ENCODE results near the gene IL17REL.

IL17REL gene

GRCh38 chr22:49948116-49948957 is 64.2 kb downstream of the IL17REL start:
- DNase-seq (ENCODE audit: low read depth in 1 of 2, low spot score in 1 of 2), result no peak

GRCh38 chr22:49947296-49947622 is 65.3 kb downstream of the IL17REL start:
- no peak for DNase-seq (ENCODE audit: low read depth in 1 of 2, low spot score in 1 of 2)

- no peak for DNase-seq (ENCODE audit: low read depth in 1 of 2, low spot score in 1 of 2)
These were observed 65.8 kb downstream of the IL17REL start for GRCh38 chr22:49946612-49947295.

- peak in 1 of 2 donors; percentile 19 for DNase-seq (ENCODE audit: low read depth in 1 of 2, low spot score in 1 of 2)
These were observed 67.3 kb downstream of the IL17REL start for GRCh38 chr22:49945042-49945794.

Data from activated CD4-positive, alpha-beta T cell treated with anti-CD3 and anti-CD28 coated beads, Interleukin-2, amount 50 U/mL, for 24 hours (primary cell).